Mammary epithelial cell (primary cell): ENCODE data around the gene GGA1.

Experiments
- CTCF ChIP-seq, 2 donors: IDR thresholded peaks in 1 of 2; conservative IDR thresholded peaks in 1 of 2; 2 replicates each; pipeline ENCODE4 v1.5.1; 2011 to 2012; ENCODE audit warnings: inconsistent platforms in 2 of 2, low read length in 2 of 2, mild to moderate bottlenecking in 2 of 2, control low read depth in 1 of 2, low read depth in 1 of 2; ENCODE audit not compliant: insufficient read depth in 1 of 2; ENCODE audit errors: extremely low read depth in 1 of 2
- EZH2 ChIP-seq: IDR thresholded peaks from 2 replicates; pipeline ENCODE4 v1.6.1; 2012; ENCODE audit warnings: low read length, inconsistent platforms, borderline replicate concordance

DNA sequence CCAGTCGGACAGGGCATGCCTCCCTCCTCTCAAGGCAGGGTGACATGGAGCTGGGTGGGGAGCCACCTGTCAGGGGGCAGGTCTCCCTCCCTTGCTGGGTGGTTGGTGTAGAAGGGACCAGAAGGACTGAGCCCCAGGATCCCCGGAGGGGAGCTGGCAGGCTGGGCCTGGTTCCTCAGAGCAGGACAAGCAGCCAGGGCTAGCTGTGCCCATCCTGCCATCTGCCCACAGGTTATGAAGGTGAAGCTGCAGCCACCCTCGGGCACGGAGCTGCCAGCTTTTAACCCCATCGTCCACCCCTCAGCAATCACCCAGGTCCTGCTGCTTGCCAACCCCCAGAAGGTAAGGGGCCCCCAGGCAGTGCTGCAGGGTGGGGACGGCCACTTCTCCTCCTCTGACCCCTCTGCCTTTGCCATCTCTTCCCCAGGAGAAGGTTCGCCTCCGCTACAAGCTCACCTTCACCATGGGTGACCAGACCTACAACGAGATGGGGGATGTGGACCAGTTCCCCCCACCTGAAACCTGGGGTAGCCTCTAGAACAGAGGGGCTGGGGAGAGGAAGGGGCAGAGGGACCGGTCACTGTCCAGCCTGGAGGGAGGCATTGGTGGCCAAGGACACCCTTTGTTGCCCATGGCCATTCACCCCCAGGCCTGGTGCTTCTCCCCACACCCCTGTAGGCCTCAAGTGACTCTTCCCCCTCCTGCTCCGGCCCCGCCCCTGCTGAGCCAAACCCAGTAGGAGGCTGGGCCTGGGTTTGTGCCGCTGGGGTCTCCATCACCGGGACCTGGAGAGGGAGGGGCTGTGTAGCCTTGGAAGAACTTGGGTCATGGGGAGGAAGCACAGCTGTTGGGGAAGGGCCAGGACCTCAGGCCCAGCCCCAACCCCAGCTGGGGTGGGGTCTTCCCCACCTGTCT, 23.8 kb downstream of the GGA1 start:
- no peak for TF ChIP-seq CTCF (conservative IDR thresholded peaks at IDR 0.05 in 1 of 2, IDR thresholded peaks at IDR 0.05 in 1 of 2; ENCODE audit: extremely low read depth in 1 of 2, insufficient read depth in 1 of 2, low read depth in 1 of 2, low read length in 2 of 2)
- no peak for TF ChIP-seq EZH2
